ENCODE data around the gene S100A13. TPM values are rescaled to one million over a fixed set of nuclear protein-coding genes. Genes with fewer than 3 reads are reported as not detected.

S100A13 gene
- total RNA-seq, 1 donor from 2014 or later = 83.0 TPM

GRCh38 chr1:153633161-153633753 lies 6.0 kb upstream of the S100A13 start:
- Histone ChIP-seq H3K36me3 (peaks cover 29% of the 10 kb centered on the region), H3K4me1 (peaks cover 57% of the 10 kb centered on the region), H3K9me3 (no peaks in the 10 kb centered on the region), H3K27ac (peak overlapping the region; percentile 99), H3K27me3 (ENCODE audit: low read depth) (no peaks in the 10 kb centered on the region), H3K4me3 (peak overlapping the region; percentile 60)
- intact Hi-C loops (cut with DNase I) = no loop called here
- DNase-seq (peak; percentile 67), ATAC-seq (peak; percentile 58 to 68)
- TF ChIP-seq CTCF (IDR thresholded peaks at IDR 0.05) = no peak

- Histone ChIP-seq H3K36me3 (peaks cover 10% of the 10 kb centered on the region), H3K27ac (no peak overlapping the region), H3K27me3 (ENCODE audit: low read depth) (no peaks in the 10 kb centered on the region), H3K4me3 (no peak overlapping the region), H3K4me1 (peaks cover 59% of the 10 kb centered on the region), H3K9me3 (no peaks in the 10 kb centered on the region)
- intact Hi-C loops (cut with DNase I) = no loop called here
- ATAC-seq = no peak
- no peak for TF ChIP-seq CTCF (IDR thresholded peaks at IDR 0.05)
- no peak for DNase-seq
These were observed 4.0 kb upstream of the S100A13 start for GRCh38 chr1:153631047-153632022.

- H3K27ac ChIP-seq = peak overlapping the region; percentile 24
- no peak for ATAC-seq
- intact Hi-C loops (cut with DNase I) = no loop called here
- H3K4me3 ChIP-seq = no peak overlapping the region
- no peak for TF ChIP-seq CTCF (IDR thresholded peaks at IDR 0.05)
- H3K4me1 ChIP-seq = peaks cover 59% of the 10 kb centered on the region
- DNase-seq = no peak
- H3K27me3 ChIP-seq (ENCODE audit: low read depth) = no peaks in the 10 kb centered on the region
- peaks cover 6% of the 10 kb centered on the region for H3K36me3 ChIP-seq
- H3K9me3 ChIP-seq = no peaks in the 10 kb centered on the region
These were observed 3.1 kb upstream of the S100A13 start for GRCh38 chr1:153630384-153630783.

GRCh38 chr1:153629971-153630370 lies 2.7 kb upstream of the S100A13 start:
- no peaks in the 10 kb centered on the region for H3K27me3 ChIP-seq (ENCODE audit: low read depth)
- no peak for TF ChIP-seq CTCF (IDR thresholded peaks at IDR 0.05)
- peaks cover 59% of the 10 kb centered on the region for H3K4me1 ChIP-seq
- peaks cover 6% of the 10 kb centered on the region for H3K36me3 ChIP-seq
- H3K9me3 ChIP-seq = no peaks in the 10 kb centered on the region
- intact Hi-C loops (cut with DNase I) = no loop called here
- peak overlapping the region; percentile 24 for H3K27ac ChIP-seq
- ATAC-seq = no peak
- no peak overlapping the region for H3K4me3 ChIP-seq
- DNase-seq = no peak

- ATAC-seq (no peak), DNase-seq (no peak)
- Histone ChIP-seq H3K4me1 (peaks cover 62% of the 10 kb centered on the region), H3K36me3 (peaks cover 6% of the 10 kb centered on the region), H3K27ac (no peak overlapping the region), H3K9me3 (no peaks in the 10 kb centered on the region), H3K27me3 (ENCODE audit: low read depth) (no peaks in the 10 kb centered on the region), H3K4me3 (no peak overlapping the region)
- TF ChIP-seq CTCF (IDR thresholded peaks at IDR 0.05) = no peak
- intact Hi-C loops (cut with DNase I) = no loop called here
These were observed 2.0 kb upstream of the S100A13 start for GRCh38 chr1:153629343-153629665.

Data from lower lobe of right lung (tissue), 2 donors.